H54 (cell line): ENCODE measurements around the gene MTHFD2L.

Experiments used
- DNase-seq: peaks from one replicate; pipeline ENCODE4 v3.0.0; 2011; ENCODE audit warnings: low spot score, mixed read lengths; ENCODE audit not compliant: insufficient read length
- FAIRE-seq: peaks from 3 replicates; lab custom pipeline; 2011; peaks lifted over from hg19 to GRCh38; lab: Jason Lieb, UNC
- POLR2A ChIP-seq: IDR thresholded peaks from 2 replicates; pipeline ENCODE4 v1.6.1; 2011; ENCODE audit warnings: low read depth, mild to moderate bottlenecking, low read length

Gene MTHFD2L

DNA sequence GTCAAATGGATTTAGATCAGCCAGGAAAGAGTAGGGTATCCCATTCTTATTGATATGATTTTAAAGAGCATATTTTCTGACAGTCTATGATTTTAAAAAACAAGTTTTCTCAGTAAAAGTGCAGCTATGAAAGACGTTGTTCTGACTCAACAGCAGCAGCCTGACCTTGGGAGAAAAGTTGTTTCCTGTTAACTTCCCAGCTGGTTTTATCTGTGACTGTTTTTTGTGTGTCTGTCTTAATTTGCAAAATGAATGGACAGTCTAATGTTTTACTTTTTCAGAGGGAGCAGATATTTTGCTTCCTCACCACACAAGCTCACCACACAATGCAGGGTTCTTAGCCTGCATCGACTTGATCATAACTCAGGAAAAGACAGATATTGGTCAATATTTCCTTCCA lies 764 bp upstream of the MTHFD2L start:
- FAIRE-seq (peak; percentile 71), DNase-seq (no peak)
- no peak for TF ChIP-seq POLR2A

- no peak for DNase-seq
- no peak for FAIRE-seq
- no peak for TF ChIP-seq POLR2A
Measured at GRCh38 chr4:74158466-74159142, 686 bp downstream of the MTHFD2L start.

GRCh38 chr4:74159143-74159709 lies 1.3 kb downstream of the MTHFD2L start:
- FAIRE-seq (no peak), DNase-seq (no peak)

GRCh38 chr4:74161666-74162450 lies 3.9 kb downstream of the MTHFD2L start:
- TF ChIP-seq POLR2A, result no peak
- no peak for FAIRE-seq
- DNase-seq, result no peak

More at GRCh38 chr4:74159143-74159709, 1.3 kb downstream of the MTHFD2L start:
- TF ChIP-seq POLR2A, result no peak

DNA sequence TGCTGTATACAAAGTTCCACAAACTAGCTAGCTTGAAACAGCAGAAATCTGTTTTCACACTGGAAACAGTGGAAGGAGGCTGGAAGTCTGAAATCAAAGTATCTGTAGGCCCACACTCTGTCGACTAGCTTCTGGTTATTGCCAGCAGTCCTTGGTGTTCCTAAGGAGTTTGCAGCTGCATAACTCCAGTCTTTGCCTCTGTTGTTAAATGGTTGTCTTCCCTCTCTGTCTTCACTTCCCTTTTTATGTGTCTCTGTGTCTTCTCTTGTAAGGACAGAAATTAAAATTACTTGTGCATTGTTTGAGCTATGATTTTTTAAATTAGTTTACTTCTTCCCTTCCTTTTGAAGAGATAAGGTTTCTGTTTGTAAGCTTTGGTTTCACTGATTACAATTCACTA lies 8.2 kb downstream of the MTHFD2L start:
- FAIRE-seq (no peak), DNase-seq (no peak)
- TF ChIP-seq POLR2A, result no peak

DNA sequence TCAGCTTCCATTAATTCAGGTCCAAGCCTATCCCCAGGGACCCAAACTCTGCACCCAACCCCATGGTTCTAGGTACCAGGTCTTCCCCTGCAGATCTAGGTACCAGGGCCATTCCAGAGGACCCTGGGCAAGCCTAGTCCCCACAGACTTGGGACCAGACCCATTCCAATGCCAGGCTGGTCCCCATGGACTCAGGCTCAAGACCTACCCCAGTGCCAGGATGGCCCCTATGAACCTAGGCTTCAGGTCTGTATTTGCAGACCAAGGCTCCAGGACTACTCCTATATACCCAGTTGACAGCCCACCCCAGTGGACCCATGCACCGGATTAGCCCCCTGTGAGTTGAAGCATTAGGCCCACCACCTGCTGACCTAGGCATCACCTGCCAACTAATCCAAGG lies 8.9 kb downstream of the MTHFD2L start:
- no peak for FAIRE-seq
- no peak for DNase-seq
- TF ChIP-seq POLR2A, result no peak

DNA sequence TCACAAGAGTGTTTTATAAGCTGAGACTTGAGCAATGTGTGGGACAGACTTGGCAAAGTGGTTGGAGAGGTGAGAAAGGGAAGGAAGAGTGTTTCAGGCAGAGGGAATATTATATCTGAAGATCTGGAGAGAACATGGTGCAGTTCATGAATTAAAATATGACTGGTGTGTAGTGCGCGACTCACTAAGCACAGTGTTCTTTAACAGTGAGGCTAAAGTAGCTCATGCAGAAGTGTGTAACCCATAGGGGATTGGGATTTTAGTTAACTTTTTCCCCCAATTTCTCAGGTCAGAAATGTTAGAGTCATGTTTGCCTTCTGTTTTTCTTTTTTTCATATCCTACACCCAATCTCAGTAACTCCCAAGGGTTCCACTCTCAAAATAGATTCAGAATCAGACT lies 9.7 kb downstream of the MTHFD2L start:
- no peak for FAIRE-seq
- TF ChIP-seq POLR2A, result no peak
- DNase-seq, result no peak

- DNase-seq (no peak), FAIRE-seq (no peak)
- TF ChIP-seq POLR2A, result no peak
Measured at GRCh38 chr4:74168841-74169240, 10.9 kb downstream of the MTHFD2L start.

- no peak for DNase-seq
- FAIRE-seq, result no peak
- no peak for TF ChIP-seq POLR2A
Measured at GRCh38 chr4:74173321-74173720, 15.4 kb downstream of the MTHFD2L start.

DNA sequence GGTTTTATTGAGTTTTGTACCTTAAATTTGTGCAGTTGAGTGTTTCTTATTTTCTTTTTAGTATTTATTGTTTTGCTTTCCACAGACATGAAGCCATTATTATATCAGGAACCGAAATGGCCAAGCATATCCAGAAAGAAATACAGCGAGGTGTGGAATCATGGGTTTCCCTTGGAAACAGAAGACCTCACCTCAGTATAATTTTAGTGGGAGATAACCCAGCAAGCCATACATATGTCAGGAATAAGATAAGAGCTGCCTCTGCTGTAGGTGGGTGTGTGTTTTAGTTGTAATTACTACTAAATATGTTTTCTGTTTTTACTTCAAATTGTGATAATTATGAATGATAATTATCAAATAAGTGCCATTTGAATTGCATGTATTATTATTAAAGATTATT lies 16.5 kb downstream of the MTHFD2L start:
- TF ChIP-seq POLR2A, result no peak
- FAIRE-seq (no peak), DNase-seq (no peak)

- FAIRE-seq (no peak), DNase-seq (no peak)
- TF ChIP-seq POLR2A, result no peak
Measured at GRCh38 chr4:74174941-74175340, 17.0 kb downstream of the MTHFD2L start.

GRCh38 chr4:74175379-74175778 lies 17.5 kb downstream of the MTHFD2L start:
- TF ChIP-seq POLR2A, result no peak
- FAIRE-seq (no peak), DNase-seq (no peak)

DNA sequence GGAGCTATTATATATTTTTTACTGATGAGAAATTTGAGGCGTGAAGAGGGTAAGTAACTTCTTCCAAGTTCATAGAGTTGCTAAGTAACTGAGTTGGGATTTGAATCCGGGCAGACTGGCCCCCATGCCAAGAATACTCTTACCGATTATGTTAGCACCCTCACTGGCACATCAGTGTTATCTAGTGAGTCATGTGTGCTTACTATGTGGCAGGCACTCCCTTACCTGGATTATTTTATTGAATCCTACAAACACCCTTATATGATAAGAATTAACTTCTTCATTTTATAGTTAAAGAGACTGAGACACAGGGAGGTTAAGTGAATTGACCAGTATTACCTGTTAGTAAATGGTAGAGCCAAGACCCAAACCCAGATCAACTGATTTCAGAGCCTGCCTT lies 20.9 kb downstream of the MTHFD2L start:
- no peak for FAIRE-seq
- no peak for TF ChIP-seq POLR2A
- no peak for DNase-seq

GRCh38 chr4:74181219-74181618 lies 23.3 kb downstream of the MTHFD2L start:
- FAIRE-seq, result no peak
- no peak for TF ChIP-seq POLR2A
- no peak for DNase-seq

GRCh38 chr4:74188912-74189311 lies 31.0 kb downstream of the MTHFD2L start:
- FAIRE-seq, result no peak

More at GRCh38 chr4:74188912-74189311, 31.0 kb downstream of the MTHFD2L start:
- no peak for TF ChIP-seq POLR2A
- DNase-seq, result no peak
